HCT116 (cell line): Measurements from ENCODE around the gene STK32C.

Experiments used
- EZH2 ChIP-seq: fragments of 200-600 bp; sonication (generic); IDR thresholded peaks from 2 replicates; pipeline ENCODE4 v1.6.1; 2017; ENCODE audit warnings: antibody characterized with exemption, mixed run types
- ZBTB33 ChIP-seq: IDR thresholded peaks from 2 replicates; pipeline ENCODE4 v1.6.1; 2011; ENCODE audit warnings: mild to moderate bottlenecking, low read length, moderate library complexity; ENCODE audit not compliant: insufficient replicate concordance; ENCODE audit errors: extremely low read depth

- TF ChIP-seq EZH2: no peak
- TF ChIP-seq ZBTB33: no peak
Measured at GRCh38 chr10:132178046-132178445, 129.7 kb downstream of the STK32C start.
